ENCODE results near the gene CXCL17.
A peak's percentile ranks its signal among the peaks of the same experiment; 100 is the strongest.

The CXCL17 gene

GRCh38 chr19:42403586-42403985 lies 39.2 kb downstream of the CXCL17 start:
- Histone ChIP-seq H3K4me3 (ENCODE audit: low read depth, low read length) (no peak overlapping the region), H3K27me3 (ENCODE audit: control insufficient read depth, insufficient read depth, low read length) (peaks cover 9% of the 10 kb centered on the region), H3K4me1 (ENCODE audit: control insufficient read depth, insufficient read depth, low read length) (peaks cover 3% of the 10 kb centered on the region), H3K36me3 (ENCODE audit: control insufficient read depth, insufficient read depth, low read length) (peaks cover 3% of the 10 kb centered on the region), H3K9me3 (ENCODE audit: control insufficient read depth, insufficient read depth, low read length) (no peaks in the 10 kb centered on the region), H3K9ac (ENCODE audit: low read depth, low read length) (no peak overlapping the region)

- peaks cover 3% of the 10 kb centered on the region for H3K4me1 ChIP-seq (ENCODE audit: control insufficient read depth, insufficient read depth, low read length)
- peaks cover 13% of the 10 kb centered on the region for H3K27me3 ChIP-seq (ENCODE audit: control insufficient read depth, insufficient read depth, low read length)
- no peaks in the 10 kb centered on the region for H3K9me3 ChIP-seq (ENCODE audit: control insufficient read depth, insufficient read depth, low read length)
- H3K9ac ChIP-seq (ENCODE audit: low read depth, low read length), result peak overlapping the region; percentile 60
- H3K36me3 ChIP-seq (ENCODE audit: control insufficient read depth, insufficient read depth, low read length), result peaks cover 3% of the 10 kb centered on the region
- H3K4me3 ChIP-seq (ENCODE audit: low read depth, low read length), result peak overlapping the region; percentile 76
These were observed 40.2 kb downstream of the CXCL17 start for GRCh38 chr19:42402376-42403116.

- H3K4me3 ChIP-seq (ENCODE audit: low read depth, low read length), result peak overlapping the region; percentile 76
- H3K9me3 ChIP-seq (ENCODE audit: control insufficient read depth, insufficient read depth, low read length), result no peaks in the 10 kb centered on the region
- H3K36me3 ChIP-seq (ENCODE audit: control insufficient read depth, insufficient read depth, low read length), result no peaks in the 10 kb centered on the region
- H3K9ac ChIP-seq (ENCODE audit: low read depth, low read length), result peak overlapping the region; percentile 60
- H3K4me1 ChIP-seq (ENCODE audit: control insufficient read depth, insufficient read depth, low read length), result peaks cover 3% of the 10 kb centered on the region
- H3K27me3 ChIP-seq (ENCODE audit: control insufficient read depth, insufficient read depth, low read length), result peaks cover 13% of the 10 kb centered on the region
These were observed 41.1 kb downstream of the CXCL17 start for GRCh38 chr19:42401365-42402303.

- H3K4me3 ChIP-seq (ENCODE audit: low read depth, low read length), result no peak overlapping the region
- no peaks in the 10 kb centered on the region for H3K36me3 ChIP-seq (ENCODE audit: control insufficient read depth, insufficient read depth, low read length)
- no peak overlapping the region for H3K9ac ChIP-seq (ENCODE audit: low read depth, low read length)
- peaks cover 7% of the 10 kb centered on the region for H3K4me1 ChIP-seq (ENCODE audit: control insufficient read depth, insufficient read depth, low read length)
- peaks cover 13% of the 10 kb centered on the region for H3K27me3 ChIP-seq (ENCODE audit: control insufficient read depth, insufficient read depth, low read length)
- no peaks in the 10 kb centered on the region for H3K9me3 ChIP-seq (ENCODE audit: control insufficient read depth, insufficient read depth, low read length)
These were observed 42.3 kb downstream of the CXCL17 start for GRCh38 chr19:42400404-42400803.

- H3K27me3 ChIP-seq (ENCODE audit: control insufficient read depth, insufficient read depth, low read length), result peaks cover 7% of the 10 kb centered on the region
- peak overlapping the region; percentile 78 for H3K9ac ChIP-seq (ENCODE audit: low read depth, low read length)
- H3K36me3 ChIP-seq (ENCODE audit: control insufficient read depth, insufficient read depth, low read length), result no peaks in the 10 kb centered on the region
- H3K4me1 ChIP-seq (ENCODE audit: control insufficient read depth, insufficient read depth, low read length), result peaks cover 4% of the 10 kb centered on the region
- H3K4me3 ChIP-seq (ENCODE audit: low read depth, low read length), result peak overlapping the region; percentile 94
- H3K9me3 ChIP-seq (ENCODE audit: control insufficient read depth, insufficient read depth, low read length), result no peaks in the 10 kb centered on the region
These were observed 45.2 kb downstream of the CXCL17 start for GRCh38 chr19:42397263-42398166.

- Histone ChIP-seq H3K4me3 (ENCODE audit: low read depth, low read length) (peak overlapping the region; percentile 94), H3K27me3 (ENCODE audit: control insufficient read depth, insufficient read depth, low read length) (peaks cover 4% of the 10 kb centered on the region), H3K9ac (ENCODE audit: low read depth, low read length) (peak overlapping the region; percentile 80)
These were observed 46.1 kb downstream of the CXCL17 start for GRCh38 chr19:42396381-42397262.

GRCh38 chr19:42394751-42395150 lies 48.0 kb downstream of the CXCL17 start:
- peaks cover 18% of the 10 kb centered on the region for H3K27me3 ChIP-seq (ENCODE audit: control insufficient read depth, insufficient read depth, low read length)
- H3K4me1 ChIP-seq (ENCODE audit: control insufficient read depth, insufficient read depth, low read length), result peaks cover 4% of the 10 kb centered on the region
- H3K36me3 ChIP-seq (ENCODE audit: control insufficient read depth, insufficient read depth, low read length), result no peaks in the 10 kb centered on the region
- no peaks in the 10 kb centered on the region for H3K9me3 ChIP-seq (ENCODE audit: control insufficient read depth, insufficient read depth, low read length)
- H3K9ac ChIP-seq (ENCODE audit: low read depth, low read length), result no peak overlapping the region
- no peak overlapping the region for H3K4me3 ChIP-seq (ENCODE audit: low read depth, low read length)

More at GRCh38 chr19:42396381-42397262, 46.1 kb downstream of the CXCL17 start:
- H3K36me3 ChIP-seq (ENCODE audit: control insufficient read depth, insufficient read depth, low read length), result no peaks in the 10 kb centered on the region
- H3K4me1 ChIP-seq (ENCODE audit: control insufficient read depth, insufficient read depth, low read length), result peaks cover 4% of the 10 kb centered on the region
- no peaks in the 10 kb centered on the region for H3K9me3 ChIP-seq (ENCODE audit: control insufficient read depth, insufficient read depth, low read length)

- Histone ChIP-seq H3K36me3 (ENCODE audit: control insufficient read depth, insufficient read depth, low read length) (no peaks in the 10 kb centered on the region), H3K4me1 (ENCODE audit: control insufficient read depth, insufficient read depth, low read length) (peaks cover 4% of the 10 kb centered on the region), H3K9ac (ENCODE audit: low read depth, low read length) (no peak overlapping the region), H3K27me3 (ENCODE audit: control insufficient read depth, insufficient read depth, low read length) (peaks cover 21% of the 10 kb centered on the region), H3K4me3 (ENCODE audit: low read depth, low read length) (no peak overlapping the region), H3K9me3 (ENCODE audit: control insufficient read depth, insufficient read depth, low read length) (no peaks in the 10 kb centered on the region)
These were observed 50.6 kb downstream of the CXCL17 start for GRCh38 chr19:42392165-42392564.

- Histone ChIP-seq H3K27me3 (ENCODE audit: control insufficient read depth, insufficient read depth, low read length) (peaks cover 21% of the 10 kb centered on the region), H3K4me3 (ENCODE audit: low read depth, low read length) (peak within 1 kb of the TSS; percentile 22), H3K36me3 (ENCODE audit: control insufficient read depth, insufficient read depth, low read length) (no peaks in the 10 kb centered on the region), H3K4me1 (ENCODE audit: control insufficient read depth, insufficient read depth, low read length) (peaks cover 2% of the 10 kb centered on the region), H3K9me3 (ENCODE audit: control insufficient read depth, insufficient read depth, low read length) (no peaks in the 10 kb centered on the region), H3K9ac (ENCODE audit: low read depth, low read length) (no peak within 1 kb of the TSS)
These were observed 52.8 kb downstream of the CXCL17 start, which contains the start of gene CNFN for GRCh38 chr19:42389899-42390298. Gene CNFN, minus strand, starts transcription at chr19:42390297. Its CDS starts 1,260 bp downstream, at chr19:42389037.

- Histone ChIP-seq H3K9ac (ENCODE audit: low read depth, low read length) (no peak overlapping the region), H3K27me3 (ENCODE audit: control insufficient read depth, insufficient read depth, low read length) (peaks cover 21% of the 10 kb centered on the region), H3K36me3 (ENCODE audit: control insufficient read depth, insufficient read depth, low read length) (no peaks in the 10 kb centered on the region), H3K4me1 (ENCODE audit: control insufficient read depth, insufficient read depth, low read length) (peaks cover 2% of the 10 kb centered on the region), H3K4me3 (ENCODE audit: low read depth, low read length) (no peak overlapping the region), H3K9me3 (ENCODE audit: control insufficient read depth, insufficient read depth, low read length) (no peaks in the 10 kb centered on the region)
These were observed 53.8 kb downstream of the CXCL17 start for GRCh38 chr19:42388851-42389489.
